IPS-18c (cell line): Measurements from ENCODE around the gene POC1B.

Experiments used
- H3K4me3 ChIP-seq: 2 replicates; pipeline ENCODE4 v1.7.0; 2013; ENCODE audit warnings: low read depth, mild to moderate bottlenecking, low read length, moderate library complexity; ENCODE audit not compliant: insufficient read depth
- H3K9me3 ChIP-seq: one replicate; pipeline ENCODE4 v1.6.1; 2013; ENCODE audit warnings: mild to moderate bottlenecking, low read length, moderate library complexity; ENCODE audit not compliant: control insufficient read depth, insufficient read depth

The POC1B gene

DNA sequence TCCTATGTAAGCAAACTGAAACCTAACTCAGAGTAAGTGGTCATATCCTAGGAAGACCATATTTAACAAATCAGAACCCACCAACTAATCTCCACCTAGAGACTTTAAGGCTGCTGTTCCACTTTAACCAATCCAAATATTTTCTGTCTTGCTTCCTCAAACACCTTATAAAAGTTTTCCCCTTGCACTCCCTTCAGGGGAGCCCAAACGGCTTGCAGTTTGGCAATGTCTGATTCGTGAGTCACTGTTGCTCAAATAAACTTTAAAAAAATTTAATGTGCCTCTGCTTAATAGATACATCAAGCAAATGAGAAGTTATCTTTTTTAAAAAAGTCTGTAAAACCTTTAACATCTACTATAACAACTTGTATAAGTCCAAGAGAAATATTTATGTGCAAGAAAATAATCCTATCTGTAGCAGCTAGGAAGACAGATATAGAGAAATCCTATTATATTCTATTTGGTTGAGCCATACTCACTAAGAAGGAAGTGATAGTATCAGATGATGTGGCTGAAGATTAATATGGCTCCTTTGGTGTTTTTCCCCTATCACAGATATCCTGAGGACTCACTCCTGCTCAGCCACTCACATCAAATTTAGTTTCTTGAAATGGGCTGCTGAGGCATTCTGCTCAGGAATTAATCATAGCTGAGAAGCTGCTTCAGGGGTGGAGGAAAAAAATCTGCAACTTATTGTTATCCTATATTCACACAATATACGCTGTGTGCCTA lies 108.4 kb downstream of the POC1B start:
- H3K4me3 ChIP-seq: no peak overlapping the region
- H3K9me3 ChIP-seq: no peaks in the 10 kb centered on the region

- Histone ChIP-seq H3K9me3 (no peaks in the 10 kb centered on the region), H3K4me3 (no peak overlapping the region)
Observed at GRCh38 chr12:89416049-89416792, 109.6 kb downstream of the POC1B start.

GRCh38 chr12:89414851-89415250 lies 111.0 kb downstream of the POC1B start:
- no peak overlapping the region for H3K4me3 ChIP-seq
- no peaks in the 10 kb centered on the region for H3K9me3 ChIP-seq

DNA sequence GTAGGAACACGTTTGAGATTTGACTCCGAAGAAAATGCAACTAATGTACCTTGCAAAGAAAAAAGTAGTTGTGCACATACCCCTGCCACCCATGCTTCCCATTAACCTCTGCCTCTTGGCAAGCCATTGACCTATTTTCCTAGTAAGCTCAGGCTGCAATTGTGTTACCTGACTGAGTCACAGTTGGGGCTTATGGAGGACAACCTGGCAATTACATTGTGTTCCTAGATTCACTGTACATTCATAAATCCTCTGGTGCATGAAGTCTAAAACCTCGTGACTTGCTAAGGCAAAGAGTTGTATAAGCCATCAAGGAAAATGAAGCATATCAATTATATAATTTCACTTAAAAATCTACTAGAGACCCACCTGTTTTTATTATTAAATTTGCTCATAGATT lies 111.5 kb downstream of the POC1B start:
- Histone ChIP-seq H3K4me3 (no peak overlapping the region), H3K9me3 (no peaks in the 10 kb centered on the region)

DNA sequence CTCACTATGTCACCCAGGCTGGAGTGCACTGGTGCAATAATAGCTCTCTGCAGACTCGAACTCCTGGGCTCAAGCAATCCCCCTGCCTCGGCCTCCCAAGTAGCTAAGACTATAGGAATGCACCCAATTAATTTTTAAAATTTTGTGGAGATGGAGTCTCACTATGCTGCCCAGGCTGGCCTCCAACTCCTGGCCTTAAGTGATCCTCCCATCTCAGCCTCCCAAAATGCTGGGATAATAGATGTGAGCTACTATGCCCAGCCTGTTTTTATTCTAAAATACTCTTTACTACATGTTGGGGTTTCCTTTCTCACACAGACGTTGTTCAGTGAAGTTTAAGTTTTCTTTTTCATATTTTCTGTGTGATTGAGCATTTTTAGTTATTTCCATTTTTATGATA lies 112.6 kb downstream of the POC1B start:
- Histone ChIP-seq H3K4me3 (no peak overlapping the region), H3K9me3 (no peaks in the 10 kb centered on the region)

GRCh38 chr12:89412665-89413064 lies 113.2 kb downstream of the POC1B start:
- Histone ChIP-seq H3K4me3 (no peak overlapping the region), H3K9me3 (no peaks in the 10 kb centered on the region)

DNA sequence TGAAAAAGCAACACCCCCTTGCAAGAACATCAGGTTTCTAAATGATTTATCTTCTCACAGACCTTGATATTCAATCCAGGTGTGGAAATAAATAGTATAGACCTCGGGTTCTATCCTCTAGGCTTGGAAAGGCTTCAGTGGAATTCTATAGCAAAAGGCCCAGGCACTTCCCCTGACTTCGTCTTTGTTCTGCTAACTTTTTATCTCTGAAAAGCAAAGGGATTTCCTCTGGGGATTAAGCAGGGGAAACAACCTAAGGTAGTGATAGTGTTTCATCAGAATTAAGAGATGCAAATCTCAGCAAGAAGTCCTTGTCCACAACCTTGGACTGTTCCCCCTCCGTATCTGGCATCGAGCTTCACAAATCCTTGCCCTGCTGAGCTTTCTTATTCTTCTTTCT lies 114.0 kb downstream of the POC1B start:
- Histone ChIP-seq H3K9me3 (no peaks in the 10 kb centered on the region), H3K4me3 (no peak overlapping the region)

DNA sequence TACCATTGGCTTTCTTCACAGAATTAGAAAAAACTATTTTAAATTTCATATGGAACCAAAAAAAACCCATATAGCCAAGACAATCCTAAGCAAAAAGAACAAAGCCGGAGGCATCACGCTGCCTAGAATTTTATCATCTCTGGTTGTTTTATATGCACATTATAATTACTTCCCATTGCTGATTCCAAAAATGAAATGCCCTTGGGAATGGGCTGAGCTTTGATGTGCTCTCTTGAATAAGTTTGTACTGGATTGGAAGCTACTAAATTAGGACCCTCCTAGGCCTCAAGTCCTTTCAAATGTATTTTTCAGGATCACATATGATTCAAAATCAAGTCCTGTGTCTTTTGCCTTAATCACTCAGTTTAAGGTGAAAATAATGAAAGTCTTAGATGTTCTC lies 114.6 kb downstream of the POC1B start:
- Histone ChIP-seq H3K9me3 (no peaks in the 10 kb centered on the region), H3K4me3 (no peak overlapping the region)

DNA sequence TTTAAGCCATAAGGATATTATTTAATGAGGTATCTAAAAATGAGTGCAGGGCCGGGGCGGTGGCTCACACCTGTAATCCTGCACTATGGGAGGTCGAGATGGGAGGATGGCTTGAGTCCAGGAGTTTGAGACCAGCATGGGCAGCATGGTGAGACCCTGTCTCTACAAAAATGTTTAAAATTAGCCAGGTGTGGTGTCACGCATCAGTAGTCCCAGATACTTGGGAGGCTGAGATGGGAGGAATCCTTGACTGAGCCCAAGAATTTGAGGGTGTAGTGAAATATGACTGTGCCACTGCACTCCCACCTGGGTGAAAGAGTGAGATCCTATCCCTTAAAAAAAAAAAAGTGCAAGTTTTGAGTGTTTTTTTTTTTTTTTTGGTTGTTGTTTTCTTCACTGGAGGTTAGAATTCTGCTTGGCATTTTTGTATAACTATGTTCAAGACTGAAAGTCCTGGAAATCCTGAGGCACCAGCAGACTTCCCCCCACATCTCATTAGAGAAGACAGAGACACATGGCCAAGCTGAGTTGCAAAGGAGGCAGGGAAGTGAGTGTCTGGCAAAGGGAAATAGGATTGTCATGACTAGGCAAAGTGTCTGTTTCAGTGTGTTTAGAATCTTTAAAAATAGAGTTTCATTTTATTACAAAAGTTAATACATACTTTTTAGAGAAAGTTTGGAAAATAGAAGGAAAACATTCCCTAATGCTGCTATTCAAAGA lies 120.1 kb downstream of the POC1B start:
- Histone ChIP-seq H3K9me3 (no peaks in the 10 kb centered on the region), H3K4me3 (no peak overlapping the region)

GRCh38 chr12:89401433-89402058 lies 124.3 kb downstream of the POC1B start:
- peaks cover 2% of the 10 kb centered on the region for H3K9me3 ChIP-seq
- H3K4me3 ChIP-seq: no peak overlapping the region

DNA sequence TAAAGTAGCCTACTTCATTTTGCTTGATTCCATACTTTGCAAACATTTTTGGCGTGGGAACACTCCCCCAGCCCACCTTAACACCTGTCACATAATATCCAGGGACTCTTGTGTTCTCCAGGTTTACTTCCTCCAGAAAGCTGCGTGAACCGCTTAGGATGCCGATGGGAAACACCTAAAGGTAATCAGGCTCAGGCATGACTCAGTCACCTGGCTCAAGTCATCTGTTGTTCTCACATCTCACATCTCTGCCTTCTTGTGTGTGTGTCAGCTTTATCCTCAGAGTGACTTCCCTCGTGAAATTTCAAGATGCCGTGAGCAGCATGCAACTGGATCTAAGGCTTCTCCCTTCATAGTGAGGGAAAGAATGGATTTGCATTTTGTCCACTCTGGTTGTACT lies 125.4 kb downstream of the POC1B start:
- no peak overlapping the region for H3K4me3 ChIP-seq

DNA sequence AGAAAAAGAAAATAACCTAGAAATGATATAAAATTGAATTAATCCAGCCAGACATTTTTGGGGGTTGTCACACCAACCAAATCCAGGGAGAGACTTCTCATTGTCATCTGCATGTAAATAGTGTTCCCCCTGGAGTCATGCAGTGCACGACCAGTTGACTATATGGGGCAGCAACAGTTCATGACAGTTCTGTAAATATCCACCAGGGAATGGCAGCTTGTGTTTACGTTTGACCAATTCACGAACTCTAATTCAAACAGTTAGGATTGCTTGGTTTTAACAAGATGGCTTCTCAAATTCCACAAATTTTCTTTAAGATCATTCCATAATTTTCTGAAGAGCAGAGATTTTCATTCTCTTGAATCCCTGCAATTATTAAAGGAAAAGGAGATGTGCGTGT lies 130.1 kb downstream of the POC1B start:
- Histone ChIP-seq H3K4me3 (no peak overlapping the region), H3K9me3 (peaks cover 2% of the 10 kb centered on the region)

More for the DNA sequence above, 125.4 kb downstream of the POC1B start:
- H3K9me3 ChIP-seq: peaks cover 2% of the 10 kb centered on the region

DNA sequence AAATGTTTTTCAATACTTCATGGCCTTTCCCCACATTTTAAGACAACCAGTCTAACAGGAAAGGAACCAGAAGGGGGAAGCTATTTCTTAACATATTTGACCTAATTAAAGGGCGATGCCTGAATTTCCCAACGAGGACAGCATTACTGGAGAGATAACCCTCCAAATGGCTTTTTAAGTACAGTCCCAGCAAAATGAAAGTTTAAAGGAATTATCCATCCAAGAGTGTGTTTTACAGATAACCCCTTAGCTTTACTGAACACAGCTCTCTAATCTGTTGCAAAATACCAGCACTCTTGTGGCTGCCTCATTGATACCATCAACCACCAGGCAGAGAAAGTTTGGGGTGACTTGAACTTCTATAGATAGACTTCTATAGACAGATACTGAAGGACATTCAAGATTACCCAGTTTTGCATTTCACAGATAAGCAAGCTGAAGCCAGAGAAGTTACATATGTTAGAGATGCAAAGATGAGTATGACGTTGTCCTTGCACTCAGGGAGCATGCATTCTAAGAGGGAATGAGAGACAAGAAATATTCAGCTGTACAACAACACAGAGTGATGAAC lies 132.2 kb downstream of the POC1B start:
- Histone ChIP-seq H3K4me3 (no peak overlapping the region), H3K9me3 (no peaks in the 10 kb centered on the region)

DNA sequence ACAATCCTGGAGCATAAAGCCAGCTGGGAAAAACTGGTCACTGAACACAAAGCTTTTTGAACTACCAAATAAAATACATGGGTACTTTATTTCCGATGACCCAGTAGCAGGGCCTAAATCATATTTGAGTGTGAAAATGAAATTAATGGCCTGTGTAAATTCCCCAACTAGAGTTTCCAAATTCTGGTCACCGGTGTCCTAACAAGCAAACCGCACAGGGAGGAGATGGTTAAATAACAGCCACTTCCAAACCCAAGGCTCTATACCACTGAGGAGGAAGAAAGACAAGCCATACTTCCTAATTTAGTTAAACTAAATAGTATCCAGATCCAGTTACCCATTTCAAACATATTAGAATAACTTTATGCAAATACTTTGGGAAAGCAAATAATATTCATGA lies 133.5 kb downstream of the POC1B start:
- no peaks in the 10 kb centered on the region for H3K9me3 ChIP-seq
- H3K4me3 ChIP-seq: no peak overlapping the region

DNA sequence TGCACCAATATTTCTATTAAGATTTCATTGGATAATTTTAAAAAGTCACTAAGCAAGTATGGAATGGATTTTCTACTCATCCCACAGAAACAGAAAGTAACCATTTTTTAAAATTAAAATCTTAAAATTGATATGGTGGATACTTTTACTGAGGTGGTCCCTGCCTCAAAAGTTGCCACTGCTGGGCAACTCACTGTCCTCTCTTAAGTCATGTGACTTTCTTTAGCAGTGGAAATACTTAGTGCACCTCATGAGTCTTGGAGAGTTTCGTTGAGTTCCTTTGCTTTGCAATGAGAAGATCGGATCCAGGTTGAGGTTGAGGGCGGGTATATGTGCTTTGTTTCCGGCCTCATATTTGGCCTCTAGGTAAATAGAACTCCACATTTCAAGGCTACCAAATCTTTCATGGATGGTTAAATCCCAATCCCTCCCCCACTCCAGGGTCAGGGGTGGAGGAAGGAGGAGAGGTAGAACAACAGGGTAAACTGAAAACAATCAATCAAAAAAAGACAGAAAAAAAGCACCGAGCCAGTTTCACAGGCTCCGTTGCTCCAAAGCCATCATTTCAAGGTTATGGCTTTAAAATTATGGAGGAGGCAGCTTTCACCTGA lies 134.0 kb downstream of the POC1B start:
- Histone ChIP-seq H3K9me3 (peaks cover 2% of the 10 kb centered on the region), H3K4me3 (no peak overlapping the region)

GRCh38 chr12:89390802-89391673 lies 134.8 kb downstream of the POC1B start:
- H3K4me3 ChIP-seq: no peak overlapping the region
- H3K9me3 ChIP-seq: peaks cover 2% of the 10 kb centered on the region
